HG03520 (cell line): ENCODE data around the gene ZNF277.
"Not testable (repeated sequence)": the region's sequence is repeated elsewhere in the genome, so short reads cannot be mapped to it uniquely, and the experiment has no call there.

Experiments
- ATAC-seq: cut with Tn5 transposase; IDR thresholded peaks from one replicate; pipeline ENCODE4 v1.9.1; 2021; ENCODE audit warnings: mild to moderate bottlenecking, moderate library complexity; ENCODE audit not compliant: unreplicated experiment

Gene ZNF277

GRCh38 chr7:112383671-112384417 is 177.3 kb downstream of the ZNF277 start:
- ATAC-seq: no peak

- no peak for ATAC-seq
Measured at GRCh38 chr7:112385516-112385915, 179.0 kb downstream of the ZNF277 start.

- ATAC-seq: no peak
Measured at GRCh38 chr7:112386619-112387018, 180.1 kb downstream of the ZNF277 start.

- no peak for ATAC-seq
Measured at GRCh38 chr7:112390167-112390566, 183.7 kb downstream of the ZNF277 start.

GRCh38 chr7:112391079-112391821 is 184.8 kb downstream of the ZNF277 start:
- not testable (repeated sequence) for ATAC-seq

GRCh38 chr7:112391841-112392286 is 185.4 kb downstream of the ZNF277 start:
- ATAC-seq: peak; percentile 74
